Skin of body (tissue), 2 donors: ENCODE results near the gene ZYG11A. TPM values are rescaled to one million over a fixed set of nuclear protein-coding genes. Genes with fewer than 3 reads are reported as not detected.
"Not testable (repeated sequence)": the region's sequence is repeated elsewhere in the genome, so short reads cannot be mapped to it uniquely, and the experiment has no call there.

Experiments used
- DNase-seq: peaks from one replicate; lab custom pipeline; 2025; lab: John Stamatoyannopoulos, UW
- total RNA-seq: library from RNA; depleted of rRNA; stranded (reverse); fragments of >200 nt; gene quantifications from one replicate; pipeline ENCODE4 v1.2.3, GENCODE V29; 2014

Gene ZYG11A
- 0.30 TPM for total RNA-seq

- peak; percentile 20 for DNase-seq
These were observed at the start of gene ZYG11A for GRCh38 chr1:52842643-52843310. TSS of gene ZYG11A (plus strand) at chr1:52842760. CDS start at chr1:52842884, 124 bp downstream.

DNA sequence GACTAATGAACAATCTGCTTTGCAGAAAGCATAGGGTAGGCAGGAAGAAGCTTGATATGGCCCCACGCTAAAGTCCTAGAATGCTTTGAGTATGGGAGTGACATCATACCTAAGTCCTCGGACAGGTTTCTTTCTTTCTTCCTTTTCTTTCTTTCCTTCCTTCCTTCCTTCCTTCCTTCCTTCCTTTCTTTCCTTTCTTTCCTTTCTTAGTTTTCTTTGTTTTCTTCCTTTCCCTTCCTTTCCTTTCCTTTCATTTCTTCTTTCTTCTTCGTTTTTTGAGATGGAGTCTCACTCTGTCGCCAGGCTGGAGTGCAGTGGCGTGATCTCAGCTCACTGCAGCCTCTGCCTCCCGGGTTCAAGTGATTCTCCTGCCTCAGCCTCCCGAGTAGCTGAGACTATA lies 48.8 kb upstream of the ZYG11A start:
- not testable (repeated sequence) for DNase-seq

- no peak for DNase-seq
These were observed 47.1 kb upstream of the ZYG11A start for GRCh38 chr1:52795464-52795863.

GRCh38 chr1:52798331-52798730 lies 44.2 kb upstream of the ZYG11A start:
- DNase-seq, result no peak

DNA sequence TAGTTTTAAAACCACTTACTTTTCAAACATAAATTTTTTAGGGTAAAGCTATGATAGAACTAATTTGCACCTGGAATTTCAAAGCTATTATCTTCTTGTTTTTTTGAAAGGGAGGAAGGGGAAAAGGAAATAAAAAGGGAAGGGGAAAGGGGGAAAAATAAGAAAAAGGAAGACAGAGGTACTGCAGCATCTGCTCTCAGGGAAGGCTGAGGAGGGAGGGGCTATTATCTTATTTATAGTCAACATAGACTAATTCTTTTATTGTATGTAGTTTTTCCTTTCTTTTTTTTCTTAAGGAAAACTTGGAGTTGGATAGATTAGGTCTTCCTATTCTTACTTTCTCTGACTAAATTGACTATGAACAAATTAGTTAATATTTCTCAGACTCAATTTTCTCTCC lies 41.5 kb upstream of the ZYG11A start:
- DNase-seq, result no peak

DNA sequence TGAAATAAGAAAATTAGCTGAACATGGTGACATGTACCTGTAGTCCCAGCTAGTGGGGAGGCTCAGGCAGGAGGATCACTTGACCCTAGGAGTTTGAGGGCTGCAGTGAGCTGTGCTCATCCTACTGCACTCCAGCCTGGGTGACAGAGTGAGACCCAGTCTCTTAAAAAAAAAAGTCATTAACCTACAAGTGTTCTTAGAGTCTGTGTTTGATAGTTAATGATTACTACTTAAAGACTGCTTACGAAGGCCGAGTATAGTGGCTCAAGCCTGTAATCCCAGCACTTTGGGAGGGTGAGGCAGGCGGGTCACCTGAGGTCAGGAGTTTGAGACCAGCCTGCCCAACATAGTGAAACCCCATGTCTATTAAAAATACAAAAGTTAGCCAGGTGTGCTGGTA lies 38.5 kb upstream of the ZYG11A start:
- DNase-seq, result not testable (repeated sequence)

- DNase-seq, result no peak
These were observed 28.1 kb upstream of the ZYG11A start for GRCh38 chr1:52814465-52814864.

DNA sequence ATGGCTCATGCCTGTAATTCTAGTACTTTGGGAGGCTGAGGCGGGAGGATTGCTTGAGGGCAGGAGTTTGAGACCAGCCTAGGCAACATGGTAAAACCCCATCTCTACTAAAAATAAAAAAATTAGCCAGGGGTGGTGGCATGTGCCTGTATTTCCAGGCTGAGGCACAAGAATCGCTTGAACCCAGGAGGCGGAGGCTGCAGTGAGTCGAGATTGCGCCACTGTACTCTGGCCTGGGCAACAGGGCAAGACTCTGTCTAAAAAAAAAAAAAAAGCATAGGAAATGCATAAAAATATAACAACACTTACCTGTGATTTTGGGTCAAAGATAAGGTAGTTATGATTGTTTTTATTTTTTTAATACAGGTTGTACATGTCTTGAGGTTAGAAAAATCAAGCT lies 21.7 kb upstream of the ZYG11A start:
- DNase-seq, result not testable (repeated sequence)

DNA sequence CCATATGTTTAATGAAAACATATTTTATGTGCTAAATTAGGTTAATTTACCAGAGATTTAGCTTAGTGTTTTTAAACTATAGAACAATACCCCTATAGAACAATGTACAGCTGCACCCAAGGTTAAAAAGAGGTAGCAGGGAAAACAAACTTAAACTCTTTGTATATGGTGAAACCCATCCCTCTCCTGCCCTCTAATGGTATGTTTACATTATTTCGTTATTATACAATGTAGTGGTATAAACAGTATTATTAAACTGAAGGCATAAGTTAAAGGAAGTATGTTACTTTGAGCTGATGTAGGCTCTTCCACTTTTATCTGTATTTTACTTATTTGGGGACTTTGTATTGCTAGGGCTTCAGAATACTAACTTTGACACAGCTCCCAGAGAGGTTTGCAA lies 16.7 kb upstream of the ZYG11A start:
- no peak for DNase-seq

GRCh38 chr1:52834798-52835197 lies 7.8 kb upstream of the ZYG11A start:
- no peak for DNase-seq

GRCh38 chr1:52836035-52836434 lies 6.5 kb upstream of the ZYG11A start:
- no peak for DNase-seq

DNA sequence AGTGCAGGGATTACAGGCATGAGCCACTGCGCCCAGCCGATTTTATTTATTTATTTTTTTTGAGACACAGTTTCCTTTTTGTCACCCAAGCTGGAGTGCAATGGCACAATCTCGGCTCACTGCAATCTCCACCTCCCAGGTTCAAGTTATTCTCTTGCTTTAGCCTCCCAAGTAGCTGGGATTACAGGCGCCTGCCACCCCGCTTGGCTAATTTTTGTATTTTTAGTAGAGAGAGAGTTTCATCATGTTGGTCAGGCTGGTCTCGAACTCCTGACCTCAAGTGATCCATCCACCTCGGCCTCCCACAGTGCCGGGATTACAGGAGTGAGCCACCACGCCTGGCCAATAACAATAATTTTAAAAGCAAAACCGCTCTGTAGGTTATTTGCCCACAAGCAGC lies 3.4 kb upstream of the ZYG11A start:
- not testable (repeated sequence) for DNase-seq

DNA sequence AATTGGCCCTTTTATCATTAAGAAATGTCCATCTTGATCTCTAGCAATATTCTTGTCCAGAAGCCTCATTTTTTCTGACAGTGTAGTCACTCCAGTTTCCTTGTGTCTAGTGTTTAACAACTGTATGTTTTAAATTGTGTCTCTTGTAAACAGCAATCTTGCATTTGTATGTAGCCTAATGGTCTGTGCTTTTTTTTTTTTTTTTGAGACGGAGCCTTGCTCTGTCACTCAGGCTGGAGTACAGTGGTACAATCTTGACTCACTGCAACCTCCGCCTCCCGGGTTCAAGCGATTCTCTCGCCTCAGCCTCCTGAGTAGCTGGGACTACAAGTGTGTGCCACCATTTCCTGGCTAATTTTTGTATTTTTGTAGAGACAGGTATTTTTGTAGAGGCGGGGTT lies 2.6 kb downstream of the ZYG11A start:
- not testable (repeated sequence) for DNase-seq

DNA sequence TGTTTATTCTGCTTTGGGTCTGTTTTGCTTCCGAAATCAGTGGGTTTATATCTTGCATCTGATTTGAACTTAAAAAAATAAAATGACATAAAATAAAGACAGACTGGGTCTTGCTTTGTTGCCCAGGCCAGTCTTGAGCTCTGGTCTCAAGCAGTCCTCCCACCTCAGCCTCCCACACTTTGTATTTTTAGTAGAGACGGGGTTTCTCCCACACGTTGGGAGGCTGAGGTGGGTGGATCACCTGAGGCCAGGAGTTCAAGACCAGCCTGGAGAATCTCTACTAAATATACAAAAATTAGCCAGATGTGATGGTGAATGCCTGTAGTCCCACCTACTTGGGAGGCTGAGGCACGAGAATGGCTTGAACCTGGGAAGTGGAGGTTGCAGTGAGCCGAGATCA lies 5.9 kb downstream of the ZYG11A start:
- DNase-seq, result no peak

DNA sequence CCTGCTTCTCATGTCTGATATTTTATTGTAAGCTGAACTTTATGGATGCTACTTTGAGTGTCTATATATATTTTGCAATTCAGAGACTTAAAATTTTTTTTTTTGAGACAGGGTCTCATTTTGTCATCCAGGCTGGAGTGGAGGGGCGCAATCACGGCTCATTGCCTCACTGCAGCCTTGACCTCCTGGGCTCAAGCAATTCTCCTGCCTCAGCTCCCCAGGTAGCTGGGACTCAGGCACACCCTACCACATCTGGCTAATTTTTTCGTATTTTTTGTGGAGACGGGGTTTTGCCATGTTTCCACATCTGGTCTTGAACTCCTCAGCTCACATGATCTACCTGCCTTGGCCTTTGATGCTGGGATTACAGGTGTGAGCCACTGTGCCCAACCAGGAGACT lies 8.4 kb downstream of the ZYG11A start:
- no peak for DNase-seq

- DNase-seq, result no peak
These were observed 10.3 kb downstream of the ZYG11A start for GRCh38 chr1:52852854-52853253.

GRCh38 chr1:52855584-52855983 lies 13.0 kb downstream of the ZYG11A start:
- DNase-seq, result no peak

GRCh38 chr1:52856026-52856425 lies 13.5 kb downstream of the ZYG11A start:
- DNase-seq, result no peak

DNA sequence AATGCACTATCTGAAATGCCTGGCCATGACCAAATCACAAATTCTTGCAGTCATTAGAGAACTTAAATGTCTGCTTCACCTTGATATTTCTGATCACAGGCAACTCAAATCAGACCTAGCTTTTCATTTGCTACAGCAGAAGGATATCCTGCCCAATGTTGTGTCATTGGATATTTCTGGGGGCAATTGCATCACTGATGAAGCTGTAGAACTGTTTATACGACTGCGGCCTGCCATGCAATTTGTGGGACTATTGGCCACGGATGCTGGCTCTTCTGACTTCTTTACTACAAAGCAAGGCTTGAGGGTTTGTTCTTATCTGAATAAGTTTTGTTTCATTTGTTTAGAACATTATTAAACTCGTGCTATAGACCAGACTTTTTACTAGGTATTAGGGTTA lies 14.9 kb downstream of the ZYG11A start:
- no peak for DNase-seq

DNA sequence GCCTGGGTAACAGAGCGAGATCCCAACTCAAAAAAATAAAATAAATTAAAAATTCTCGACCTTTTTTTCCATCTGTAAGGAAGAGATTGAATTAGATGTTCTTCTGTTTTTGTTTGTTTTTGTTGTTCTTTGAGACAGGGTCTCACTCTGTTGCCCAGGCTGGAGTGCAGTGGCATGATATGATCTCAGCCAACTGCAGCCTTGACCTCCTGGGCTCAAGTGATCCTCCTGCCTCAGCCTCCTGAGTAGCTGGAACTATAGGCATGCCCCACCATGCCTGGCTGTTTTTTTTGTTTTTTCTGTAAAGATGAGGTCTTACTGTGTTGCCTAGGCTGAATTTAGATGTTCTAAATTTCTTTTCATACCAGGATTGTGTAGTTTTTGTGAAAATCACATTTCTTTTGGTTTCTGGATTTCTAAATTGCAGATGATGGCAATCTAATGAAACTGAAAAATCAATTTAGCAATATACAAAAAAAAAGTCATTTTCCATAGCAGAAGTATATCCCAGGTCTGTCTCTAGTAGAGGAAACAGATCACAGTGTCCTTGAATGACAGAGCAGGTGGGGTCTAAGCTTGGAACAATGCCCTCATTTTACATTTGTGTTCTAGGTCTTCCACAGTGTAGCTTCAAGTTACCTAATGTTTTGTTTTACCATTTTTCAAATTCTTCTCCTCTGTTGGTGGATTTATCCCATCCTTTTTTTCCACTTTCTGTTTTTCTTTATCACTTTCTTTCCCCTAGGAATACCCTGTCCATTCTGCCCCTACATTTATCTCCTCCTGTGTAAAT lies 20.3 kb downstream of the ZYG11A start:
- DNase-seq, result no peak

DNA sequence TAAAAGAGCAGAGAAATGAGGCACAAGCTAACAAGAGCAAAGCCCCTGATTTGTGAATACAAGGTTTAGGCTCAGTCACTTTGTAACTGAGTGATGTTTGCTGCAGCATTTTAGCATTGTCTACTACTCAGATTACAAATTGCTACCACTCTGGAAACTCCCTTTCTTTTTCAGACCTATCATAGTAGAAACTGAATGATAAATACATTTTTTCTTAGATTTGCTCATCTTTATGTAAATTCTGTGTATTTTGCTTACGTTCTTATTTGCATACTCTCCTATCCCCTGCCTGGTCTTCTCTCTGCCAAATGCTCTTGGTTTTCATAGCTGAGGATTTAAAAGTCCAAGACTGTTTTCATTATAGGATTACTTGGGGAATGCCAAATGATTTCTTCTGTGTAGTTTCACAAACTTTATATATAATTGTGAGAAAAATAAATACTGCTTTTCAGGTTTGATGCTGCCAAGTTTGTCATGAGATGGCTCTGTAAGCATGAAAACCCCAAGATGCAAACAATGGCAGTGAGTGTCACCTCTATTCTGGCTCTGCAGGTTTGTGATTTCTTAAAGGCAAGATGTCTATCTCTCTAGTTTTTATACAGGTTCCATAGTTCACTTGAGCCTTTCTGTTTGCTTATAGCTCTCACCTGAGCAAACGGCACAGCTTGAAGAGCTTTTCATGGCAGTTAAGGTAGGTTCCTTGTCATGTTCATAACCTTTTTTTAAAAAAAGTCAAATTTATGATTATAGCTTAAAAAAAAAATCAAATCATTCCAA lies 24.7 kb downstream of the ZYG11A start:
- DNase-seq, result no peak

DNA sequence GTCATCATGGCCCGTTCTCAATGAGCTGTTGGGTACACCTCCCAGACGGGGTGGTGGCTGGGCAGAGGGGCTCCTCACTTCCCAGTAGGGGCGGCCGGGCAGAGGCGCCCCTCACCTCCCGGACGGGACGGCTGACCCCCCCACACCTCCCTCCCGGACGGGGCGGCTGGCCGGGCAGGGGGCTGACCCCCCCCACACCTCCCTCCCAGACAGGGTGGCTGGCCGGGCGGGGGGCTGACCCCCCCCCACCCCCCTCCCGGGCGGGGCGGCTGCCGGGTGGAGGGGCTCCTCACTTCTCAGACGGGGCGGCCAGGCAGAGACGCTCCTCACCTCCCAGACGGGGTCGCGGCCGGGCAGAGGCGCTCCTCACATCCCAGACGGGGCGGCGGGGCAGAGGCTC lies 27.2 kb downstream of the ZYG11A start:
- DNase-seq, result not testable (repeated sequence)
